ENCODE measurements around the gene FBLN7.

FBLN7 gene

DNA sequence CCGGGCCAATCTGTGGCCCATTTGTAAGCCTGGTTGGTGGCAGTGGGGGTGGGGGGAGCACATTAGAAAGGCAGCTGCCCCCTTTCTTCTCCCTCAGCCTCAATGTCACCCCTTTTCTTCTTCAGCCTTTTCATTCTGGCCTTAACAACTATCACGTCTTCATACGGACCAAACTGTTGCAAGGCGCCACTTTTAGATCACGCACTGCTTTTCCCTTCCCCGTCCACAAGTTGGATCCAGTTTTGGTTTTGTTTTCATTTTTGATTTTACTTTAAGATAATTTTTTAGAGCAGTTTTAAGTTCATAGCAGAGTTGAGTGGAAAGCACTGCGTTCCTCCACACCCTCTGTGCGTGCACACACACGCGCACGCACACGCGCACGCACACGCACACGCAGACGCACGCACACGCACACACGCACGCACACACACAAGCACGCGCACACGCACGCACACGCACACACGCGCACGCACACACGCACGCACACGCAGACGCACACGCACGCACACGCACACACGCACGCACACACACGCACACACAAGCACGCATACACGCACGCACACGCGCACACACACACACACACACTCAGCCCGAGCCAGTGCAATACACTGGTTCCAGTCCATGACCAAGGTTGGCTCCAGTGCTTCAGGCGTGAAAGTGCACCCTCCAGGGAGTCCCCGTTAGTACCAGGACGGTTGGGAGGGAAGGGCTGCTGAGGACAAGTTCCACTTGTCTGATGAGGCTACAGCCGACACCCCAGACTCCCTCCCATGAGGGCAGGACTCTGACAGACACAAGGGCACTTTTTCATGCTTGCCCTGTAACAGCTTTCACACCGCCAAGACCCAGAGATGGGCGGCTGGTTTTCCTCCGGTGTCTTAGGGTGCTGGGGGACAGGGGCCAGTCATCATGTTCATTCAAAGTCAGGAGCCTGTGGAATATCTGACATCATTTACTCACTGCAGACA, 22.4 kb downstream of the FBLN7 start:
- Mint-ChIP-seq H3K4me3 (no peak overlapping the region), H3K36me3 (ENCODE audit: low read depth) (peaks cover 41% of the 10 kb centered on the region), H3K27ac (peak overlapping the region; percentile 64), H3K27me3 (ENCODE audit: low read depth, poor library complexity) (peaks cover 10% of the 10 kb centered on the region), H3K9me3 (no peaks in the 10 kb centered on the region), H3K4me1 (peaks cover 30% of the 10 kb centered on the region)
- TF ChIP-seq, protein P1, sequence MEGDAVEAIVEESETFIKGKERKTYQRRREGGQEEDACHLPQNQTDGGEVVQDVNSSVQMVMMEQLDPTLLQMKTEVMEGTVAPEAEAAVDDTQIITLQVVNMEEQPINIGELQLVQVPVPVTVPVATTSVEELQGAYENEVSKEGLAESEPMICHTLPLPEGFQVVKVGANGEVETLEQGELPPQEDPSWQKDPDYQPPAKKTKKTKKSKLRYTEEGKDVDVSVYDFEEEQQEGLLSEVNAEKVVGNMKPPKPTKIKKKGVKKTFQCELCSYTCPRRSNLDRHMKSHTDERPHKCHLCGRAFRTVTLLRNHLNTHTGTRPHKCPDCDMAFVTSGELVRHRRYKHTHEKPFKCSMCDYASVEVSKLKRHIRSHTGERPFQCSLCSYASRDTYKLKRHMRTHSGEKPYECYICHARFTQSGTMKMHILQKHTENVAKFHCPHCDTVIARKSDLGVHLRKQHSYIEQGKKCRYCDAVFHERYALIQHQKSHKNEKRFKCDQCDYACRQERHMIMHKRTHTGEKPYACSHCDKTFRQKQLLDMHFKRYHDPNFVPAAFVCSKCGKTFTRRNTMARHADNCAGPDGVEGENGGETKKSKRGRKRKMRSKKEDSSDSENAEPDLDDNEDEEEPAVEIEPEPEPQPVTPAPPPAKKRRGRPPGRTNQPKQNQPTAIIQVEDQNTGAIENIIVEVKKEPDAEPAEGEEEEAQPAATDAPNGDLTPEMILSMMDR (IDR thresholded peaks at IDR 0.05), result no peak
- DNase-seq, result no peak

DNA sequence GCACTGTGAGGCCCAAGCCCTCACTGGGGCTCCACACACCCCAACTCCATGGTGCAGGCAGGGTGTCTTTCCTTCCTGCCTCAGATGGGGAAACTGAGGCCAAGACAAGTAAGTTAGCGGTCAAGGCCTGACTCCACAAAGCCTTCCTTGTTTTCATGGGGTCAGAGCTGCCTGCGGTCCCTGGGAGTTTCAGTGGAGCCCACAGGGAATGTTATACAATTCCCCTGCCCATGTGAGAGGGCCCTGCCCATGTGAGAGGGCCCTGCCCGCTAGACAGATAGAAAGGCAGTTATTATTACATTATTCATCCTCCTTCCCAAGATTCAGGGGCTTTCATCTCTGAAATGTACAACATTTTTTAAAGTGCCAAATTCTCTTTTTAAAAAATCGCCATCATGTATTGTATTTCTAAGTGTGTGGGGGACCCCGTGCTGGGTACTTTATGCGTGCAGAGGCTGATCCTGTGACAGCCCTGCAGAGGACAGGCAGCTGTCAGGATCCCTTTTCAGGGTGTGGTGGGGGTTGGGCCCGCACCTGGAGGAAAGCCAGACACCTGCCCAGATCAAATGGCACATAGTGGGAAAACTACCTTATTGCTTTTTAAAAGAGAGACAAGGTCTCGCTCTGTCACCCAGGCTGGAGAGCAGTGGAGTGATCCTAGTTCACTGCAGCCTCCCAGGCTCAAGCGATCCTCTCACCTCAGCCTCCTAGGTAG, 23.4 kb downstream of the FBLN7 start:
- peaks cover 20% of the 10 kb centered on the region for H3K4me1 Mint-ChIP-seq
- H3K36me3 Mint-ChIP-seq (ENCODE audit: low read depth), result peaks cover 38% of the 10 kb centered on the region
- no peak overlapping the region for H3K4me3 Mint-ChIP-seq
- no peak for DNase-seq
- peaks cover 10% of the 10 kb centered on the region for H3K27me3 Mint-ChIP-seq (ENCODE audit: low read depth, poor library complexity)
- TF ChIP-seq, protein P1 (IDR thresholded peaks at IDR 0.05), result no peak
- H3K9me3 Mint-ChIP-seq, result no peaks in the 10 kb centered on the region
- H3K27ac Mint-ChIP-seq, result no peak overlapping the region

DNA sequence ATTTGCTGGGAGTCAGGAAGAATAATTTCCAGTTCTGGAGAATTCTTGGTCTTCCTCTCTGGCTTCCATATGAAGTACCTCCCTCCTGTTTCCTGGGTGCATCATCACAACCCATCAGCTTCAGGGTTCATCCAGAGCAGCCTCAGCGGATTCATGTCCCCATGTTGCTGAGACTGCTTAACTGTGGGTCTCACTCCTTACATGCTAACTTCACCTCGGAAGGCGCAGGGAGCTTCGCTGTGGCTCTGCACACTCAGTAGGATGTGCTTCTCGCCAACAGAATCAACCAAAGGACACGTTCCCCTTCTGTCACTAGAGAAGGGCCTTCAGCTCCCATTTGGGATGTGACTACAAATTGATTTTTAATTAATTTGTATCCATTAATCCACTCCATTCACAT, 24.2 kb downstream of the FBLN7 start:
- H3K9me3 Mint-ChIP-seq, result no peaks in the 10 kb centered on the region
- TF ChIP-seq, protein P1 (IDR thresholded peaks at IDR 0.05), result no peak
- peaks cover 46% of the 10 kb centered on the region for H3K36me3 Mint-ChIP-seq (ENCODE audit: low read depth)
- peaks cover 10% of the 10 kb centered on the region for H3K27me3 Mint-ChIP-seq (ENCODE audit: low read depth, poor library complexity)
- no peak overlapping the region for H3K27ac Mint-ChIP-seq
- DNase-seq, result no peak
- H3K4me3 Mint-ChIP-seq, result no peak overlapping the region
- peaks cover 17% of the 10 kb centered on the region for H3K4me1 Mint-ChIP-seq

DNA sequence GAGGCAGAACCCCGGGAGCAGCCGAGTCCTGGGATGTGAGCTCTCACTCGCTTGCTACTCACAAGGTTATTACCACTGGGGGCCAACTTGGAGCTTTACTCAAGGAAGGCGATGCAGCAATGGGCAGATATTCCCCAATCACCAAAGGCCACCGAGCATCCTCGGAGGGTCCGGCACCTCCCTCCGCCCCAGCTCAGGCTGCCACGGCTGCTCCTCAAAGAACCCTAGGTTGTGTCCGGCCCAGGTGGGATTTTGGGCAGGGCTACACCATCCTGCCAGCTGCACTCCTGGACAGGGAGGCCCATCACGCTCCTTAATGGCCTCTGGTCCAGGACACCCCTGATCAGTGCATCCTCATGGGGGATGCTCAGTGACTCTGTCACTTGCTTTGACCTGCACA, 24.8 kb downstream of the FBLN7 start:
- Mint-ChIP-seq H3K9me3 (no peaks in the 10 kb centered on the region), H3K27me3 (ENCODE audit: low read depth, poor library complexity) (peaks cover 10% of the 10 kb centered on the region), H3K36me3 (ENCODE audit: low read depth) (peaks cover 50% of the 10 kb centered on the region), H3K27ac (no peak overlapping the region), H3K4me1 (peaks cover 17% of the 10 kb centered on the region), H3K4me3 (no peak overlapping the region)
- DNase-seq, result no peak
- TF ChIP-seq, protein P1 (IDR thresholded peaks at IDR 0.05), result no peak

DNA sequence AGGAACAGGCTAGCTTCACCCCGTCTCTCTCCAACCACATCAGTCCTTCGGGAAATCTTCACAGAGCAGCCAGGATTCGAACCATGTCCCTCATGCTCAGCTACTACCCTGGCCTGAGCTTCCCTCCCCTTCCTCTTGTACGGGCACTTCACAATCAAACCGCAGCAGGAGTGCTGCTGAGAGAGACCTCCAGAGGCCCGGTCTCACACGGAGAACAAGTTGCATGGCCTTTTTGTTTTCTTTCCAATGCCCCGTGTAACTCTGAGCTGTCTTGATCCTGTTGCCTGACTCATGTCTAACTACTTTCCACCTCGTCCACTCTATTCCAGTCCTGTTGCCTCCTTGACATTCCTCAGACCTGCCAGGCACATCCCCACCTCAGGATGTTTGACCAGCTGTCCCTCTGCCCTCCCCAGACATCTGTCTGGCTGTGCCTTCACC, 25.4 kb downstream of the FBLN7 start:
- Mint-ChIP-seq H3K4me1 (peaks cover 17% of the 10 kb centered on the region), H3K27me3 (ENCODE audit: low read depth, poor library complexity) (peaks cover 10% of the 10 kb centered on the region), H3K36me3 (ENCODE audit: low read depth) (peaks cover 56% of the 10 kb centered on the region), H3K9me3 (no peaks in the 10 kb centered on the region), H3K27ac (peak overlapping the region; percentile 70), H3K4me3 (no peak overlapping the region)
- TF ChIP-seq, protein P1 (IDR thresholded peaks at IDR 0.05), result no peak
- no peak for DNase-seq

All from nephron progenitor cell (in vitro differentiated cells).